Panc1 (cell line): Measurements from ENCODE around the gene SLTM. TPM values are rescaled to one million over a fixed set of nuclear protein-coding genes. Genes with fewer than 3 reads are reported as not detected.

Experiments used
- ATAC-seq: fragments of 200-7000 bp; cut with Tn5 transposase; 2 replicates; pipeline ENCODE4 v1.9.1; 2020; ENCODE audit warnings: mild to moderate bottlenecking, moderate library complexity
- BruUV-seq: library from RNA; stranded (reverse); fragments of 400-500 nt; replicated peaks from 2 replicates; lab custom pipeline; 2021; lab: Mats Ljungman, UMichigan
- CTCF ChIA-PET: fragments of 300-600 bp; sonication (Branson Sonifier 250); formaldehyde crosslinking; loops from one replicate; lab custom pipeline; 2022; ENCODE audit warnings: antibody characterized with exemption; lab: Charles Lee
- POLR2A ChIA-PET: fragments of 300-600 bp; sonication (Branson Sonifier 250); formaldehyde crosslinking; loops from one replicate; lab custom pipeline; 2022; ENCODE audit warnings: antibody characterized with exemption; lab: Charles Lee
- DNase-seq: peaks from one replicate; pipeline ENCODE4 v3.0.0-alpha.2; 2010; ENCODE audit warnings: low read depth, low spot score
- H3K27ac ChIP-seq: 2 replicates; pipeline ENCODE4 v1.5.1; 2011; ENCODE audit warnings: mild to moderate bottlenecking, low read length, inconsistent platforms
- H3K27me3 ChIP-seq: fragments of 200-500 bp; sonication (Bioruptor generic); 2 replicates; pipeline ENCODE4 v1.6.0; 2014; ENCODE audit warnings: low read length, inconsistent platforms; ENCODE audit not compliant: control insufficient read depth, insufficient read depth
- H3K36me3 ChIP-seq: fragments of 200-500 bp; sonication (Bioruptor generic); 2 replicates; pipeline ENCODE4 v1.5.1; 2014; ENCODE audit warnings: inconsistent platforms, mild to moderate bottlenecking, low read length, moderate library complexity; ENCODE audit not compliant: control insufficient read depth, insufficient read depth
- H3K4me1 ChIP-seq: 2 replicates; pipeline ENCODE4 v1.5.1; 2011; ENCODE audit warnings: inconsistent platforms, mild to moderate bottlenecking, low read length, moderate library complexity; ENCODE audit not compliant: control insufficient read depth, insufficient read depth
- H3K4me3 ChIP-seq, 2 experiments: 2 replicates each; pipeline ENCODE4 v1.5.1; 2011 to 2012; ENCODE audit warnings: low read depth in 2 of 2, low read length in 2 of 2, mild to moderate bottlenecking in 2 of 2, inconsistent platforms in 1 of 2, moderate library complexity in 1 of 2
- H3K9me3 ChIP-seq: fragments of 200-500 bp; sonication (Bioruptor generic); 2 replicates; pipeline ENCODE4 v1.5.1; 2014; ENCODE audit warnings: low read depth, mild to moderate bottlenecking, inconsistent platforms, low read length, moderate library complexity; ENCODE audit not compliant: control insufficient read depth, insufficient read depth
- CTCF ChIP-seq: fragments of 450-650 bp; IDR thresholded peaks from 2 replicates; pipeline ENCODE4 v1.5.1; 2017; ENCODE audit warnings: mild to moderate bottlenecking
- POLR2AphosphoS5 ChIP-seq: IDR thresholded peaks from 2 replicates; pipeline ENCODE4 v1.6.1; 2012; ENCODE audit warnings: mild to moderate bottlenecking, low read depth, low read length, moderate library complexity
- REST ChIP-seq, 2 experiments: IDR thresholded peaks; 2 replicates each; pipeline ENCODE4 v1.6.1; 2011 to 2012; ENCODE audit warnings: low read depth in 2 of 2, control low read depth in 1 of 2, low read length in 1 of 2, mild to moderate bottlenecking in 1 of 2, moderate library complexity in 1 of 2; ENCODE audit not compliant: insufficient read depth in 1 of 2
- SIN3A ChIP-seq: IDR thresholded peaks from 2 replicates; pipeline ENCODE4 v1.6.1; 2012; ENCODE audit warnings: low read depth, mild to moderate bottlenecking, low read length, moderate library complexity, borderline replicate concordance; ENCODE audit not compliant: insufficient read depth
- TCF7L2 ChIP-seq: IDR thresholded peaks from 2 replicates; pipeline ENCODE4 v1.6.1; 2011; ENCODE audit warnings: mild to moderate bottlenecking, low read depth, low read length, inconsistent platforms
- in situ Hi-C: cut with HindIII; loops from 2 replicates; pipeline ENCODE4 v1.10.0; 2016; ENCODE audit warnings: low sequenced_read_pairs, low pct_unique_long_range_greater_than_20kb
- intact Hi-C: fragments of 100-400 bp; cut with micrococcal nuclease; formaldehyde crosslinking; loops from one replicate; pipeline ENCODE4 v1.10.0; 2022; ENCODE audit not compliant: unreplicated experiment
- total RNA-seq: library from RNA; stranded (reverse); gene quantifications from one replicate; pipeline ENCODE4 v1.2.1, GENCODE V29; 2021; ENCODE audit not compliant: unreplicated experiment

SLTM gene
- total RNA-seq, 1 experiment from 2014 or later = 75.7 TPM

- ATAC-seq = no peak
- no peaks in the 10 kb centered on the region for H3K27me3 ChIP-seq
- intact Hi-C loops (no loop called here), in situ Hi-C loops (no loop called here)
- H3K36me3 ChIP-seq = peaks cover 29% of the 10 kb centered on the region
- H3K4me1 ChIP-seq = no peaks in the 10 kb centered on the region
- H3K9me3 ChIP-seq = no peaks in the 10 kb centered on the region
- no TSS peak for BruUV-seq
- DNase-seq = no peak
- TF ChIP-seq REST (IDR thresholded peaks at IDR 0.05; ENCODE audit: insufficient read depth in 1 of 2, low read depth in 2 of 2, low read length in 1 of 2) = no peak
- TF ChIP-seq SIN3A = no peak
- TF ChIP-seq TCF7L2 = no peak
- TF ChIP-seq POLR2AphosphoS5 = no peak
- TF ChIP-seq CTCF = no peak
- H3K27ac ChIP-seq = no peak overlapping the region
- ChIA-PET POLR2A (interaction anchor here (0.6 kb wide), 1 partner anchor 1493 kb away, joined by 3 read pairs; no protein-coding TSS in a partner anchor), CTCF (interaction anchor here (0.6 kb wide), 1 partner anchor 722 kb away, joined by 6 read pairs; no protein-coding TSS in a partner anchor)
- no peak overlapping the region for H3K4me3 ChIP-seq
Observed at GRCh38 chr15:58908550-58909309, 24.7 kb downstream of the SLTM start.

GRCh38 chr15:58900631-58901030, 32.8 kb downstream of the SLTM start:
- Histone ChIP-seq H3K27ac (no peak overlapping the region), H3K4me3 (no peak overlapping the region), H3K27me3 (no peaks in the 10 kb centered on the region), H3K4me1 (no peaks in the 10 kb centered on the region), H3K9me3 (no peaks in the 10 kb centered on the region), H3K36me3 (peaks cover 49% of the 10 kb centered on the region)
- TF ChIP-seq TCF7L2 = no peak
- TF ChIP-seq SIN3A = no peak
- no peak for TF ChIP-seq CTCF
- TF ChIP-seq POLR2AphosphoS5 = no peak
- no peak for TF ChIP-seq REST (IDR thresholded peaks at IDR 0.05; ENCODE audit: insufficient read depth in 1 of 2, low read depth in 2 of 2, low read length in 1 of 2)
- ATAC-seq (no peak), DNase-seq (no peak)
- CTCF ChIA-PET = no interaction called here
- intact Hi-C loops (no loop called here), in situ Hi-C loops (no loop called here)
- no TSS peak for BruUV-seq
- POLR2A ChIA-PET = no interaction called here
